ENCODE results near the gene INSM2.

INSM2 gene, protein sequence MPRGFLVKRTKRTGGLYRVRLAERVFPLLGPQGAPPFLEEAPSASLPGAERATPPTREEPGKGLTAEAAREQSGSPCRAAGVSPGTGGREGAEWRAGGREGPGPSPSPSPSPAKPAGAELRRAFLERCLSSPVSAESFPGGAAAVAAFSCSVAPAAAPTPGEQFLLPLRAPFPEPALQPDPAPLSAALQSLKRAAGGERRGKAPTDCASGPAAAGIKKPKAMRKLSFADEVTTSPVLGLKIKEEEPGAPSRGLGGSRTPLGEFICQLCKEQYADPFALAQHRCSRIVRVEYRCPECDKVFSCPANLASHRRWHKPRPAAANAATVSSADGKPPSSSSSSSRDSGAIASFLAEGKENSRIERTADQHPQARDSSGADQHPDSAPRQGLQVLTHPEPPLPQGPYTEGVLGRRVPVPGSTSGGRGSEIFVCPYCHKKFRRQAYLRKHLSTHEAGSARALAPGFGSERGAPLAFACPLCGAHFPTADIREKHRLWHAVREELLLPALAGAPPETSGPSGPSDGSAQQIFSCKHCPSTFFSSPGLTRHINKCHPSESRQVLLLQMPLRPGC

DNA sequence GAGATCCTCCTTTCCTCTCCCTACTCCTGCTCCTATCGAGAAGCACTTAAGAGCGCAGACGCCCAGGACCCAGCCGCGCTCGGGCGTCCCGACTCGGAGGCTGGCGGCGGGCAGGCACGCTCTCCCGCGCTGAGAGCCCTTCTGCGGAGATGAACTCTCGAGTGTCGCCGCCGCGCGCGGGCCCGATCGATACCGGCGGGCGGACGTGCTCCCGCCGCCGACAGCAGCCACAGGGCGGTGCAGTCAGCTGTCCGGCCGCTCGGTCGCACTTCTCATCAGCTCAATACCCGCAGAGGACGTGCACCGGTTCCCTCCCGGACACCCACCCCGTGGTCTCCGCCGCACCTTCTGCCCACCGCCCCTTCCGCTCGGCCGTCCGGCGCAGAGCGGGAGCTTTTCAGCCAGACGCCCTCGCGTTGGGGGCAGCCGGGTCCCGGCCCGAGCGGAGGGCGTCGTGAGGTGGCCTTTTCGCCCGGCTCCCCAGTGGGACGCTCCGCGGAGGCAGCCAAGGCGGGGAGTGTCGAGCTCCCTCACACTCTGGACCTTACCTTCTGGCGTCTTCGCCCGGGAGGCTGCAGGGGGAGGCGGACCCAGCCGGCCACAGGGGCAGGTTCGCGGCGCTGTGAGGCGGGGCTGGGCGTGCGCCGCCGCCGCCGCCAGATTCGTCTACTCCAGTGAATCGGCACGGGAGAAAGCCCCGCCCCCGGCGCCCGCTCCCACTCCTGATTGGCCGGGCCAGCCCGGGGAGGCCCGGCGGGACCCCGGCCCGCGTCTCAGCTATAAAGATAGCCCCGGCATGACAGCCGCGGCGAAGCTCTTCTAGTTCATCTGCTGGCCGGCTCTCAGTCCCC, at the start of gene INSM2:
TSS of gene INSM2 (plus strand) at position 808 of the 851 bp plus-strand sequence. CDS start 89 bp downstream, outside the sequence.
- Mint-ChIP-seq H3K9me3 (no peaks in the 10 kb centered on the region), H3K4me3 (peak within 1 kb of the TSS; percentile 79 to 86 (median 85)), H3K4me1 (peaks cover 9% of the 10 kb centered on the region), H3K27ac (no peak within 1 kb of the TSS), H3K36me3 (ENCODE audit: low read depth) (peaks cover 10% of the 10 kb centered on the region), H3K27me3 (ENCODE audit: low read depth) (peaks cover 90% of the 10 kb centered on the region)
- TF ChIP-seq, protein P1, sequence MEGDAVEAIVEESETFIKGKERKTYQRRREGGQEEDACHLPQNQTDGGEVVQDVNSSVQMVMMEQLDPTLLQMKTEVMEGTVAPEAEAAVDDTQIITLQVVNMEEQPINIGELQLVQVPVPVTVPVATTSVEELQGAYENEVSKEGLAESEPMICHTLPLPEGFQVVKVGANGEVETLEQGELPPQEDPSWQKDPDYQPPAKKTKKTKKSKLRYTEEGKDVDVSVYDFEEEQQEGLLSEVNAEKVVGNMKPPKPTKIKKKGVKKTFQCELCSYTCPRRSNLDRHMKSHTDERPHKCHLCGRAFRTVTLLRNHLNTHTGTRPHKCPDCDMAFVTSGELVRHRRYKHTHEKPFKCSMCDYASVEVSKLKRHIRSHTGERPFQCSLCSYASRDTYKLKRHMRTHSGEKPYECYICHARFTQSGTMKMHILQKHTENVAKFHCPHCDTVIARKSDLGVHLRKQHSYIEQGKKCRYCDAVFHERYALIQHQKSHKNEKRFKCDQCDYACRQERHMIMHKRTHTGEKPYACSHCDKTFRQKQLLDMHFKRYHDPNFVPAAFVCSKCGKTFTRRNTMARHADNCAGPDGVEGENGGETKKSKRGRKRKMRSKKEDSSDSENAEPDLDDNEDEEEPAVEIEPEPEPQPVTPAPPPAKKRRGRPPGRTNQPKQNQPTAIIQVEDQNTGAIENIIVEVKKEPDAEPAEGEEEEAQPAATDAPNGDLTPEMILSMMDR (IDR thresholded peaks at IDR 0.05; ENCODE audit: unreplicated experiment in 3 of 3), result no peak

GRCh38 chr14:35492569-35493014, 41.4 kb upstream of the INSM2 start:
- Mint-ChIP-seq H3K4me3 (no peak overlapping the region), H3K9me3 (peaks cover 18% of the 10 kb centered on the region), H3K36me3 (ENCODE audit: low read depth) (no peaks in the 10 kb centered on the region), H3K27me3 (ENCODE audit: low read depth) (no peaks in the 10 kb centered on the region), H3K27ac (no peak overlapping the region), H3K4me1 (no peaks in the 10 kb centered on the region)
- TF ChIP-seq, protein P1 (IDR thresholded peaks at IDR 0.05; ENCODE audit: unreplicated experiment in 3 of 3), result no peak

DNA sequence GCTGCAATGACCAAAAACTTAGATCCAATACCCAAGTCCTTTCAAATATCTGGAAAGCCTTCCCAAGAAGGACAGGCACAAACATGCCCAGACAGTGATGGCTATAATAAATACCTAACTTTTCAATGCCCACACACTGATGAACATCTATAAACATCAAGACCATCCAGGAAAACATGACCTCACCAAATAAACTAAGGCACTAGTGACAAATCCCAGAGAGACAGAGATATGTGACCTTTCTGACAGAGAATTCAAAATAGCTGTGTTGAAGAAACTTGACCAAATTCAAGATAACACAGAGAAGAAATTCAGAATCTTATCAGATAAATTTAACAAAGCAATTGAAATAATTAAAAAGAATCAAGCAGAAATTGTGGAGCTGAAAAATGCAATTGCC, 38.7 kb upstream of the INSM2 start:
- peaks cover 17% of the 10 kb centered on the region for H3K9me3 Mint-ChIP-seq
- H3K4me1 Mint-ChIP-seq, result no peaks in the 10 kb centered on the region

DNA sequence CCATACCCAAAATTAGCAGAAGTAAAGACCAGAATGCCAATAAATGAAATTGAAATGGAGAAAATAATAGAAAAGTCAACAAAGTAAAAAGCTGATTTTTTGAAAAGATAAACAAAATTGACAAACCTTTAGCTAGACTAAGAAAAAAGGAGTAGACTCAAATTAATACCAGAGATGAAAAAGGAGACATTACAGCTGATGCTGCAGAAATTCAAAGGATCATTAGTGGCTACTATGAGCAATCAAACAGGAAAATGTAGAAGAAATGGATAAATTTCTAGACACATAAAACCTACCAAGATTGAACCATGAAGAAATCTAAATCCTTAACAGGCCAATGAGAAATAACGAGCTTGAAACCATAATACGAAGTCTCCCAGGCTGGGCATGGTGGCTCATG, 34.8 kb upstream of the INSM2 start:
- Mint-ChIP-seq H3K4me1 (no peaks in the 10 kb centered on the region), H3K36me3 (ENCODE audit: low read depth) (no peaks in the 10 kb centered on the region), H3K4me3 (no peak overlapping the region), H3K9me3 (peaks cover 2% of the 10 kb centered on the region), H3K27me3 (ENCODE audit: low read depth) (peaks cover 4% of the 10 kb centered on the region), H3K27ac (no peak overlapping the region)
- TF ChIP-seq, protein P1 (IDR thresholded peaks at IDR 0.05; ENCODE audit: unreplicated experiment in 3 of 3), result no peak

More for the DNA sequence above, 38.7 kb upstream of the INSM2 start:
- Mint-ChIP-seq H3K4me3 (no peak overlapping the region), H3K27me3 (ENCODE audit: low read depth) (no peaks in the 10 kb centered on the region), H3K27ac (no peak overlapping the region), H3K36me3 (ENCODE audit: low read depth) (no peaks in the 10 kb centered on the region)
- TF ChIP-seq, protein P1 (IDR thresholded peaks at IDR 0.05; ENCODE audit: unreplicated experiment in 3 of 3), result no peak

GRCh38 chr14:35503646-35504045, 30.3 kb upstream of the INSM2 start:
- TF ChIP-seq, protein P1 (IDR thresholded peaks at IDR 0.05; ENCODE audit: unreplicated experiment in 3 of 3), result no peak
- H3K36me3 Mint-ChIP-seq (ENCODE audit: low read depth), result no peaks in the 10 kb centered on the region
- peaks cover 4% of the 10 kb centered on the region for H3K27me3 Mint-ChIP-seq (ENCODE audit: low read depth)
- H3K4me1 Mint-ChIP-seq, result no peaks in the 10 kb centered on the region
- H3K4me3 Mint-ChIP-seq, result no peak overlapping the region
- H3K9me3 Mint-ChIP-seq, result peaks cover 2% of the 10 kb centered on the region
- no peak overlapping the region for H3K27ac Mint-ChIP-seq

All from nephron (organoid).